Body of pancreas (tissue), 4 donors: ENCODE data around the gene XPR1. TPM values are rescaled to one million over a fixed set of nuclear protein-coding genes. Genes with fewer than 3 reads are reported as not detected.

ENCODE experiments used
- ATAC-seq: fragments of 150-250 bp; one replicate; pipeline ENCODE4 v1.9.1; 2016
- DNase-seq, 4 donors: peaks; one replicate each; pipeline ENCODE4 v3.0.0-alpha.2; 2019
- H3K27ac ChIP-seq, 4 donors: fragments of 200-600 bp; sonication (generic); 1 replicate in 3 of 4; 2 replicates in 1 of 4; pipeline versions ENCODE4 v1.5.1 to v1.6.1; 2016 to 2019; ENCODE audit warnings: mild to moderate bottlenecking in 1 of 4, mixed read lengths in 1 of 4, moderate library complexity in 1 of 4
- H3K27me3 ChIP-seq, 2 donors: fragments of 200-600 bp; sonication (generic); one replicate each; pipeline ENCODE4 v1.6.0; 2016; ENCODE audit warnings: mild to moderate bottlenecking in 1 of 2
- H3K36me3 ChIP-seq, 2 donors: fragments of 200-600 bp; sonication (generic); replicated peaks in 1 of 2; 2 replicates each; pipeline ENCODE4 v1.5.1; 2016; ENCODE audit warnings: low read depth in 2 of 2; ENCODE audit not compliant: insufficient read depth in 1 of 2
- H3K4me1 ChIP-seq: fragments of 200-600 bp; sonication (generic); one replicate; pipeline ENCODE4 v1.6.0; 2016
- H3K4me3 ChIP-seq, 2 donors: fragments of 200-600 bp; sonication (generic); 1 replicate in 1 of 2; 2 replicates in 1 of 2; pipeline ENCODE4 v1.5.1; 2016 to 2019
- H3K9me3 ChIP-seq, 3 donors: fragments of 200-600 bp; sonication (generic); 1 replicate in 2 of 3; 2 replicates in 1 of 3; pipeline ENCODE4 v1.5.1; 2016
- POLR2A ChIP-seq, 3 donors: fragments of 450-650 bp; IDR thresholded peaks; one replicate each; pipeline ENCODE4 v1.6.1; 2016; ENCODE audit warnings: antibody characterized with exemption in 3 of 3, mild to moderate bottlenecking in 2 of 3
- WGBS, 2 donors: methylation state at CpG; one replicate each; pipeline ENCODE4 v1.1.5; 2017; 5-methylcytosine and 5-hydroxymethylcytosine counted together
- intact Hi-C: fragments of 100-400 bp; cut with DNase I; formaldehyde crosslinking; loops from one replicate; pipeline ENCODE4 v1.15.1; 2023
- total RNA-seq, 2 donors: library from RNA; depleted of rRNA; stranded (reverse); fragments of >200 nt; gene quantifications; one replicate each; pipeline ENCODE4 v1.1.0, GENCODE V29; 2016
- TF ChIP-seq, protein P1 (sequence below), 7 experiments: fragments of 450-650 bp in 4 of 7; fragments of 200-600 bp in 3 of 7; sonication (generic) in 3 of 7; IDR thresholded peaks; one replicate each; pipeline ENCODE4 v1.5.1; 2016 to 2019; ENCODE audit warnings: antibody characterized with exemption in 7 of 7

The XPR1 gene
- total RNA-seq, 2 donors from 2014 or later: 11.5 to 13.0 TPM

DNA sequence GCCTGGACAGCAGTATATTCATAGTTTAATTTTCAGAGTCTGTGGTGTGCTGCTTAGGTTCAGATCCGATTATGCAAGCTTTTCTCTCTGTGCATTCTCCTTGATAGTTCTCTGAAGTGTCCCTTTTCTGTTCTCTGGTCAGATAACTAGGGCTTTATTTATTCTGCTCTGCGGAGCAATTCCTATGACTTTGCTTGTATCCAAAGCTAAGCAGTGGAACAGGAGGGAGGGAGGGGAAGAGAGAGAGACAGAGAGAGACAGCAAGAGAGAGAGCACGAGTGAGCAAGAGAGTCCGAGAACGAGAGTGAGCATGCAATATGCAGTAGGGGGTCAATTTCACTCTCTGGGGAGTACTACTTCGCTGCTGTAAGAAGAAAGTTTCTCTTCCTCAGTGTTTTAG lies 113.3 kb downstream of the XPR1 start:
- Histone ChIP-seq H3K27me3 (no peaks in the 10 kb centered on the region), H3K9me3 (no peaks in the 10 kb centered on the region), H3K36me3 (no peaks in the 10 kb centered on the region), H3K4me3 (no peak overlapping the region), H3K27ac (no peak overlapping the region), H3K4me1 (no peaks in the 10 kb centered on the region)
- TF ChIP-seq POLR2A (IDR thresholded peaks at IDR 0.05): no peak
- TF ChIP-seq, protein P1, sequence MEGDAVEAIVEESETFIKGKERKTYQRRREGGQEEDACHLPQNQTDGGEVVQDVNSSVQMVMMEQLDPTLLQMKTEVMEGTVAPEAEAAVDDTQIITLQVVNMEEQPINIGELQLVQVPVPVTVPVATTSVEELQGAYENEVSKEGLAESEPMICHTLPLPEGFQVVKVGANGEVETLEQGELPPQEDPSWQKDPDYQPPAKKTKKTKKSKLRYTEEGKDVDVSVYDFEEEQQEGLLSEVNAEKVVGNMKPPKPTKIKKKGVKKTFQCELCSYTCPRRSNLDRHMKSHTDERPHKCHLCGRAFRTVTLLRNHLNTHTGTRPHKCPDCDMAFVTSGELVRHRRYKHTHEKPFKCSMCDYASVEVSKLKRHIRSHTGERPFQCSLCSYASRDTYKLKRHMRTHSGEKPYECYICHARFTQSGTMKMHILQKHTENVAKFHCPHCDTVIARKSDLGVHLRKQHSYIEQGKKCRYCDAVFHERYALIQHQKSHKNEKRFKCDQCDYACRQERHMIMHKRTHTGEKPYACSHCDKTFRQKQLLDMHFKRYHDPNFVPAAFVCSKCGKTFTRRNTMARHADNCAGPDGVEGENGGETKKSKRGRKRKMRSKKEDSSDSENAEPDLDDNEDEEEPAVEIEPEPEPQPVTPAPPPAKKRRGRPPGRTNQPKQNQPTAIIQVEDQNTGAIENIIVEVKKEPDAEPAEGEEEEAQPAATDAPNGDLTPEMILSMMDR (IDR thresholded peaks at IDR 0.05): no peak
- ATAC-seq (no peak), DNase-seq (no peak)
- intact Hi-C loops: no loop called here
- WGBS, 2 donors: 94 to 96% methylated on average over 6 of the region's 6 CpGs

DNA sequence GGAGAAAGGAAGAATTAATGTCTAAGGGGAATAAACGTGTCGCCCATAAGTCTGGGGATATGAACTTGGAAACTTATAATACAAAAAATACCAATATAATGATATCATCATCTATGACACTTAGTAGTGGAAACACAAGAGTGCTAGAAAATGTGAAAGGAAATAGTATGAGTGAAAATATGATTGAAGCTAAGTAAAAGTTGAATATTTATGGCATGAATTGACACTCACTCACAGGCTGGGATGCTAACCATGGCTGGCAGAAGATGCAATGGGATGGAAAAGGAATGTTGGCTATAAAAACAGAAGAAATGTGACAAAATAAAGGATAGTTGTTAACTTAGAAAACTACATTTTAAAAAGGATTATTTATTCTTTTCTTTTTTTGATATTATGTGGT lies 120.1 kb downstream of the XPR1 start:
- no peak for ATAC-seq
- Histone ChIP-seq H3K4me3 (no peak overlapping the region), H3K27ac (no peak overlapping the region), H3K4me1 (no peaks in the 10 kb centered on the region), H3K27me3 (no peaks in the 10 kb centered on the region), H3K9me3 (no peaks in the 10 kb centered on the region), H3K36me3 (no peaks in the 10 kb centered on the region)
- 94 to 98% methylated on average over 2 of the region's 2 CpGs for WGBS, 2 donors
- intact Hi-C loops: no loop called here
- no peak for TF ChIP-seq POLR2A (IDR thresholded peaks at IDR 0.05)
- TF ChIP-seq, protein P1 (IDR thresholded peaks at IDR 0.05): no peak
- DNase-seq: no peak

DNA sequence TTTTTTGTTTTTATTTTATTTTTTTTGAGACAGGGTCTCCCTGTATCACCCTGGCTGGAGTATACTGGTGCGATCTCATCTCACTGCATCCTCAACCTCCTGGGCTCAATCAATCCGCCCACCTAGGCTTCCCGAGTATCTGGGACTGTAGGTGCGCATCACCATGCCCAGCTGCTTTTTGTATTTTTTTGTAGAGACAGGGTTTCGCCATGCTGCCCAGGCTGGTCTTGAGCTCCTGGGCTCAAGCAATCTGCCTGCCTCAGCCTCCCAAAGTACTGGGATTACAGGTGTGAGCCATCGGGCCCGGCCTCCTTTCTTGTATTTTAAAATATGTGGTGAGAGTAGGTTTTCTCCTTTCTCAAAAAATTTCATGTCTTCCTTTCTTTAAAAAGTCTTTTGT lies 122.6 kb downstream of the XPR1 start:
- TF ChIP-seq POLR2A (IDR thresholded peaks at IDR 0.05): no peak
- TF ChIP-seq, protein P1 (IDR thresholded peaks at IDR 0.05): no peak
- H3K27me3 ChIP-seq: no peaks in the 10 kb centered on the region
- ATAC-seq: no peak
- H3K9me3 ChIP-seq: no peaks in the 10 kb centered on the region
- no peak for DNase-seq
- intact Hi-C loops: no loop called here
- no peaks in the 10 kb centered on the region for H3K36me3 ChIP-seq
- 96 to 99% methylated on average over 7 of the region's 7 CpGs for WGBS, 2 donors
- no peaks in the 10 kb centered on the region for H3K4me1 ChIP-seq
- H3K27ac ChIP-seq: no peak overlapping the region
- H3K4me3 ChIP-seq: no peak overlapping the region

DNA sequence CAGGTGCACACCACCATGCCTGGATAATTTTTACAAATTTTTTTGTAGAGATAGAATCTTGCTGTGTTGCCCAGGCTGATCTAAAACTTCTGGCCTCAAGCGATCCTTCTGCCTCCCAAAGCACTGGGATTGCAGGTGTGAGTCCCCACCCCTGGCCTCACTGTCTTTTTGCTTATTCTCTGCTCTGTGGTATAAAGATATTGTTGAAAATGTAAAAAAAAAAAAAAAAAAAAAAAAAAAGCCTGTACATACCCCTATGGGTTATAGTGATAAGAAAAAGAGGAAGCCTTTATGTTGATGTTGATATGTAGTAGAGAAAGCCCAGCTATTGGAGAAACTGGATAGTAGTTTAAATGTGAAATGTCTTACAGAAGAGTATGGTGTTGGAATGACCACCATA lies 125.8 kb downstream of the XPR1 start:
- Histone ChIP-seq H3K27ac (no peak overlapping the region), H3K36me3 (no peaks in the 10 kb centered on the region), H3K9me3 (no peaks in the 10 kb centered on the region), H3K4me1 (no peaks in the 10 kb centered on the region), H3K27me3 (no peaks in the 10 kb centered on the region), H3K4me3 (no peak overlapping the region)
- no peak for DNase-seq
- ATAC-seq: no peak
- WGBS, 2 donors: 94 to 95% methylated on average over 1 of the region's 1 CpG
- TF ChIP-seq, protein P1 (IDR thresholded peaks at IDR 0.05): no peak
- TF ChIP-seq POLR2A (IDR thresholded peaks at IDR 0.05): no peak
- intact Hi-C loops: no loop called here

DNA sequence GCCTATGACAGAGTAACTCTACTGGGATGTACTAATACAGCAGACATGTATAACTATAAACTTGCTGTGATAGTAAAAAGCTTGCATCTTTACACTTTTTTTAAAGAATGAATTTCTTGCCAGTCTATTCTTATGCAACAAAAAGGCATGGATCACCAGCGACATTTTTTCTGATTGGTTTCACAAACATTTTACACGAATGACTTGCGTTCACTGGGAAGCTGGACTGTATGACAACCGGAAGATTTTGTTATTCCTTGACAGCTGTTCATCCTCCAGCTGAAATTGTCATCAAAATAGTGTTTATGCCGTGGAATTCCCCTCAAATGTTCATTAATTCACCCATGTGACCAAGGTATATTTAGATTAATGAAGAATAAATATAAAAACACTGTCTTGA lies 131.0 kb downstream of the XPR1 start:
- Histone ChIP-seq H3K27ac (no peak overlapping the region), H3K4me1 (peaks cover 4% of the 10 kb centered on the region), H3K36me3 (no peaks in the 10 kb centered on the region), H3K9me3 (no peaks in the 10 kb centered on the region), H3K27me3 (no peaks in the 10 kb centered on the region), H3K4me3 (no peak overlapping the region)
- ATAC-seq (no peak), DNase-seq (no peak)
- intact Hi-C loops: no loop called here
- TF ChIP-seq POLR2A (IDR thresholded peaks at IDR 0.05): no peak
- TF ChIP-seq, protein P1 (IDR thresholded peaks at IDR 0.05): no peak
- 89 to 95% methylated on average over 5 of the region's 5 CpGs for WGBS, 2 donors
